Measurements from ENCODE around the gene NUDT4. TPM values are rescaled to one million over a fixed set of nuclear protein-coding genes. Genes with fewer than 3 reads are reported as not detected.
"Not testable (repeated sequence)": the region's sequence is repeated elsewhere in the genome, so short reads cannot be mapped to it uniquely, and the experiment has no call there.

Gene NUDT4
- total RNA-seq, 1 donor from 2014 or later, result 113 TPM

GRCh38 chr12:93427779-93428564, 50.2 kb downstream of the NUDT4 start:
- no peak for DNase-seq (ENCODE audit: low spot score)

GRCh38 chr12:93429448-93429847, 51.7 kb downstream of the NUDT4 start:
- DNase-seq (ENCODE audit: low spot score), result no peak

GRCh38 chr12:93429852-93430251, 52.1 kb downstream of the NUDT4 start:
- DNase-seq (ENCODE audit: low spot score), result no peak

GRCh38 chr12:93430280-93430679, 52.6 kb downstream of the NUDT4 start:
- no peak for DNase-seq (ENCODE audit: low spot score)

- not testable (repeated sequence) for DNase-seq (ENCODE audit: low spot score)
These were observed 54.3 kb downstream of the NUDT4 start for GRCh38 chr12:93432031-93432430.

GRCh38 chr12:93434256-93434865, 56.6 kb downstream of the NUDT4 start:
- no peak for DNase-seq (ENCODE audit: low spot score)

- no peak for DNase-seq (ENCODE audit: low spot score)
These were observed 60.7 kb downstream of the NUDT4 start for GRCh38 chr12:93438266-93439050.

GRCh38 chr12:93440043-93440835, 62.5 kb downstream of the NUDT4 start:
- no peak for DNase-seq (ENCODE audit: low spot score)

GRCh38 chr12:93441081-93441616, 63.4 kb downstream of the NUDT4 start:
- DNase-seq (ENCODE audit: low spot score), result no peak

- DNase-seq (ENCODE audit: low spot score), result peak; percentile 96
These were observed 64.1 kb downstream of the NUDT4 start, which contains the start of gene UBE2N for GRCh38 chr12:93441617-93442410. Gene UBE2N, minus strand, starts transcription at chr12:93441947. Its CDS starts 63 bp downstream, at chr12:93441884.

GRCh38 chr12:93442411-93443340, 65.0 kb downstream of the NUDT4 start:
- DNase-seq (ENCODE audit: low spot score), result no peak

GRCh38 chr12:93443576-93443975, 65.9 kb downstream of the NUDT4 start:
- DNase-seq (ENCODE audit: low spot score), result no peak

GRCh38 chr12:93447555-93448290, 70.0 kb downstream of the NUDT4 start:
- DNase-seq (ENCODE audit: low spot score), result no peak

- DNase-seq (ENCODE audit: low spot score), result no peak
These were observed 71.1 kb downstream of the NUDT4 start for GRCh38 chr12:93448796-93449195.

- DNase-seq (ENCODE audit: low spot score), result no peak
These were observed 71.6 kb downstream of the NUDT4 start for GRCh38 chr12:93449277-93449676.

GRCh38 chr12:93451423-93452158, 73.9 kb downstream of the NUDT4 start:
- no peak for DNase-seq (ENCODE audit: low spot score)

GRCh38 chr12:93453633-93454032, 75.9 kb downstream of the NUDT4 start:
- no peak for DNase-seq (ENCODE audit: low spot score)

GRCh38 chr12:93456077-93456476, 78.4 kb downstream of the NUDT4 start:
- DNase-seq (ENCODE audit: low spot score), result no peak

All from ureter (tissue), 1 donor.